Small intestine (tissue), 4 donors: ENCODE measurements around the gene ANG. TPM values are rescaled to one million over a fixed set of nuclear protein-coding genes. Genes with fewer than 3 reads are reported as not detected.

Source experiments
- polyA plus RNA-seq, 4 donors: library from polyadenylated mRNA; stranded (reverse) in 3 of 4; unstranded in 1 of 4; fragments of 200-250 nt in 3 of 4; fragments of 120-200 nt in 1 of 4; gene quantifications; one replicate each; pipeline versions ENCODE4 v1.2.1 to v1.2.3, GENCODE V29; 2013
- donor health status: healthy with polysubstance abuse.
- donor health status: Bipolar disorder and iron deficiency.
- donor health status: healthy.

ANG gene
- polyA plus RNA-seq, 4 donors: 13.4 to 63.1 (median 20.8) TPM

Other genes starting within 250 kb of the ANG start
- 10 to 100 TPM; 38.6 to 59.1 (median 45.8) TPM for gene OSGEP, start 234.0 kb upstream of the ANG start, polyA plus RNA-seq
- gene APEX1, start 233.5 kb upstream of the ANG start, polyA plus RNA-seq: 100 to 1,000 TPM; 122 to 216 (median 191) TPM
- 10 to 100 TPM; 37.6 to 55.1 (median 49.2) TPM for gene PIP4P1, start 227.3 kb upstream of the ANG start, polyA plus RNA-seq
- 100 to 1,000 TPM; 168 to 353 (median 202) TPM for gene PNP, start 219.4 kb upstream of the ANG start, polyA plus RNA-seq
- under 1 TPM in 1 of 4 donors, not detected in 3; 0.78 TPM for gene RNASE10, start 183.2 kb upstream of the ANG start, polyA plus RNA-seq
- not detected for gene RNASE9, start 127.7 kb upstream of the ANG start, polyA plus RNA-seq
- not detected for gene RNASE11, start 100.8 kb upstream of the ANG start, polyA plus RNA-seq
- not detected for gene RNASE12, start 97.4 kb upstream of the ANG start, polyA plus RNA-seq
- not detected for gene OR6S1, start 47.1 kb upstream of the ANG start, polyA plus RNA-seq
- 10 to 100 TPM in 3 of 4 donors, 1 to 10 TPM in 1; 8.1 to 45.7 (median 31.1) TPM for gene RNASE4, start 4.2 kb upstream of the ANG start, polyA plus RNA-seq
- gene EDDM3A, start 57.1 kb downstream of the ANG start, polyA plus RNA-seq: not detected
- not detected for gene EDDM3B, start 79.6 kb downstream of the ANG start, polyA plus RNA-seq
- 10 to 100 TPM in 2 of 4 donors, 1 to 10 TPM in 2; 3.1 to 20.0 (median 10.3) TPM for gene RNASE6, start 92.5 kb downstream of the ANG start, polyA plus RNA-seq
- 100 to 1,000 TPM in 1 of 4 donors, 10 to 100 TPM in 3; 51.3 to 229 (median 84.7) TPM for gene RNASE1, start 114.1 kb downstream of the ANG start, polyA plus RNA-seq
- under 1 TPM in 2 of 4 donors, not detected in 2; 0.09 to 0.12 TPM for gene RNASE3, start 202.6 kb downstream of the ANG start, polyA plus RNA-seq